IMR-90 (cell line): ENCODE data around the gene PLCB4. TPM values are rescaled to one million over a fixed set of nuclear protein-coding genes. Genes with fewer than 3 reads are reported as not detected.

Experiments
- ATAC-seq: fragments of 200-7000 bp; cut with Tn5 transposase; 2 replicates; pipeline ENCODE4 v1.9.1; 2020; ENCODE audit warnings: low read depth, mild to moderate bottlenecking, moderate library complexity
- BruUV-seq: library from RNA; stranded (reverse); fragments of 400-500 nt; replicated peaks from 2 replicates; lab custom pipeline; 2021; lab: Mats Ljungman, UMichigan
- CTCF ChIA-PET: fragments of 300-600 bp; formaldehyde crosslinking; extraction: SDS; loops from one replicate; lab custom pipeline; 2021; ENCODE audit warnings: antibody characterized with exemption; lab: Yijun Ruan, JAX
- POLR2A ChIA-PET: fragments of 300-600 bp; sonication (Branson Sonifier 250); formaldehyde crosslinking; loops from one replicate; lab custom pipeline; 2022; ENCODE audit warnings: antibody characterized with exemption; ENCODE audit not compliant: unreplicated experiment; lab: Charles Lee
- DNase-seq: peaks from one replicate; pipeline ENCODE4 v3.0.0; 2013
- H2AFZ ChIP-seq: replicated peaks from 2 replicates; pipeline ENCODE3; 2013; ENCODE audit warnings: low read length, mild to moderate bottlenecking; ENCODE audit not compliant: poor library complexity
- H2AK5ac ChIP-seq: 2 replicates; pipeline ENCODE4 v1.6.1; 2013; ENCODE audit warnings: low read depth, low read length, inconsistent platforms
- H2AK9ac ChIP-seq: replicated peaks from 2 replicates; pipeline ENCODE3; 2013; ENCODE audit warnings: mild to moderate bottlenecking, low read depth, low read length, moderate library complexity; ENCODE audit not compliant: poor library complexity
- H2BK120ac ChIP-seq: 2 replicates; pipeline ENCODE4 v1.6.1; 2013; ENCODE audit warnings: low read depth, low read length, inconsistent platforms
- H2BK15ac ChIP-seq: 3 replicates; pipeline ENCODE4 v1.6.1; 2013; ENCODE audit warnings: low read depth, low read length, inconsistent platforms
- H2BK20ac ChIP-seq: 2 replicates; pipeline ENCODE4 v1.6.1; 2013; ENCODE audit warnings: low read depth, mild to moderate bottlenecking, inconsistent platforms, low read length, moderate library complexity
- H2BK5ac ChIP-seq: 2 replicates; pipeline ENCODE4 v1.6.1; 2013; ENCODE audit warnings: mild to moderate bottlenecking, low read depth, low read length, inconsistent platforms; ENCODE audit not compliant: poor library complexity, severe bottlenecking
- H3K14ac ChIP-seq: replicated peaks from 2 replicates; pipeline ENCODE4 v1.6.1; 2013; ENCODE audit warnings: low read depth, low read length, inconsistent platforms
- H3K18ac ChIP-seq: 2 replicates; pipeline ENCODE4 v1.6.1; 2013; ENCODE audit warnings: low read depth, low read length, control low read depth
- H3K23ac ChIP-seq: 2 replicates; pipeline ENCODE4 v1.6.1; 2013; ENCODE audit warnings: low read depth, low read length, inconsistent platforms
- H3K27ac ChIP-seq: 2 replicates; pipeline ENCODE4 v1.5.1; 2013; ENCODE audit warnings: mild to moderate bottlenecking, control low read depth, low read length; ENCODE audit not compliant: insufficient read depth
- H3K27me3 ChIP-seq: 2 replicates; pipeline ENCODE4 v1.6.1; 2013; ENCODE audit warnings: low read length; ENCODE audit not compliant: control insufficient read depth, insufficient read depth
- H3K36me3 ChIP-seq: 2 replicates; pipeline ENCODE4 v1.6.1; 2013; ENCODE audit warnings: low read length, mixed read lengths; ENCODE audit not compliant: control insufficient read depth, insufficient read depth
- H3K4ac ChIP-seq: 2 replicates; pipeline ENCODE4 v1.6.1; 2013; ENCODE audit warnings: low read depth, low read length, inconsistent platforms
- H3K4me1 ChIP-seq: 2 replicates; pipeline ENCODE4 v1.6.1; 2013; ENCODE audit warnings: low read length, mixed read lengths; ENCODE audit not compliant: control insufficient read depth, insufficient read depth
- H3K4me2 ChIP-seq: 2 replicates; pipeline ENCODE4 v1.6.1; 2013; ENCODE audit warnings: low read depth, mild to moderate bottlenecking, control low read depth, low read length, moderate library complexity
- H3K4me3 ChIP-seq: 2 replicates; pipeline ENCODE4 v1.5.1; 2013; ENCODE audit warnings: low read depth, mild to moderate bottlenecking, control low read depth, low read length, moderate library complexity; ENCODE audit not compliant: insufficient read depth
- H3K56ac ChIP-seq: 2 replicates; pipeline ENCODE4 v1.6.1; 2013; ENCODE audit warnings: low read length, inconsistent platforms; ENCODE audit not compliant: insufficient read depth; ENCODE audit errors: extremely low read depth
- H3K79me1 ChIP-seq, 2 experiments: 2 replicates each; pipeline ENCODE4 v1.6.1; 2013; ENCODE audit warnings: low read length in 2 of 2, inconsistent platforms in 1 of 2, low read depth in 1 of 2
- H3K9ac ChIP-seq: 2 replicates; pipeline ENCODE4 v1.6.1; 2013; ENCODE audit warnings: low read depth, low read length, control low read depth
- H3K9me1 ChIP-seq: 2 replicates; pipeline ENCODE4 v1.6.1; 2013; ENCODE audit warnings: low read length, inconsistent platforms; ENCODE audit not compliant: insufficient read depth
- H3K9me3 ChIP-seq: 2 replicates; pipeline ENCODE4 v1.6.1; 2013; ENCODE audit warnings: low read length; ENCODE audit not compliant: control insufficient read depth, insufficient read depth
- H4K20me1 ChIP-seq: 2 replicates; pipeline ENCODE4 v1.6.1; 2013; ENCODE audit warnings: low read length, inconsistent platforms; ENCODE audit not compliant: insufficient read depth
- H4K5ac ChIP-seq: 2 replicates; pipeline ENCODE4 v1.6.1; 2013; ENCODE audit warnings: mild to moderate bottlenecking, low read depth, low read length, control low read depth
- H4K8ac ChIP-seq, 2 experiments: 2 replicates each; pipeline ENCODE4 v1.6.1; 2013; ENCODE audit warnings: low read depth in 2 of 2, low read length in 2 of 2, control low read depth in 1 of 2, inconsistent platforms in 1 of 2
- H4K91ac ChIP-seq: 2 replicates; pipeline ENCODE4 v1.6.1; 2013; ENCODE audit warnings: low read depth, low read length, inconsistent platforms; ENCODE audit not compliant: insufficient read depth
- BHLHE40 ChIP-seq: fragments of 150-350 bp; IDR thresholded peaks from 2 replicates; pipeline ENCODE4 v1.6.1; 2016; ENCODE audit warnings: mild to moderate bottlenecking, low read depth, low read length
- POLR2A ChIP-seq: IDR thresholded peaks from 2 replicates; pipeline ENCODE4 v1.6.1; 2012; ENCODE audit warnings: mild to moderate bottlenecking, low read depth, low read length
- WGBS, 2 experiments: methylation state at CpG; one replicate each; pipeline versions ENCODE4 v1.1.5 to v1.1.7; 2013; ENCODE audit warnings: missing lambda C conversion rate in 2 of 2; ENCODE audit not compliant: insufficient read length in 1 of 2; ENCODE audit errors: extremely low coverage in 2 of 2; 5-methylcytosine and 5-hydroxymethylcytosine counted together
- dilution Hi-C: fragments of 300-500 bp; cut with HindIII; formaldehyde crosslinking; loops from one replicate; pipeline ENCODE4 v1.14.3; 2018; ENCODE audit warnings: low sequenced_read_pairs; ENCODE audit not compliant: unreplicated experiment
- in situ Hi-C: fragments of 300-500 bp; cut with MboI; formaldehyde crosslinking; loops from 3 replicates; pipeline ENCODE4 v1.14.3; 2019; ENCODE audit warnings: low sequenced_read_pairs, inconsistent platforms, mixed read lengths
- intact Hi-C: fragments of 100-400 bp; cut with micrococcal nuclease; formaldehyde crosslinking; loops from 2 replicates; pipeline ENCODE4 v1.10.0; 2022
- polyA plus RNA-seq, 3 experiments: library from polyadenylated mRNA; depleted of rRNA; stranded (reverse); fragments of >200 nt; gene quantifications; 2 replicates each; pipeline ENCODE4 v1.2.3, GENCODE V29; 2012; ENCODE audit warnings: low replicate concordance in 1 of 3
- total RNA-seq: library from RNA; depleted of rRNA; stranded (reverse); fragments of >200 nt; gene quantifications from 2 replicates; pipeline ENCODE4 v1.2.3, GENCODE V29; 2012
- TF ChIP-seq, protein P1 (sequence below): fragments of 150-350 bp; IDR thresholded peaks from 2 replicates; pipeline ENCODE4 v1.6.1; 2016; ENCODE audit warnings: low read depth, mild to moderate bottlenecking, low read length, moderate library complexity, borderline replicate concordance

The PLCB4 gene
- total and polyA plus RNA-seq, 2 of the 4 experiments (the other 2 are of a cell fraction), result 12.5 to 24.0 TPM

DNA sequence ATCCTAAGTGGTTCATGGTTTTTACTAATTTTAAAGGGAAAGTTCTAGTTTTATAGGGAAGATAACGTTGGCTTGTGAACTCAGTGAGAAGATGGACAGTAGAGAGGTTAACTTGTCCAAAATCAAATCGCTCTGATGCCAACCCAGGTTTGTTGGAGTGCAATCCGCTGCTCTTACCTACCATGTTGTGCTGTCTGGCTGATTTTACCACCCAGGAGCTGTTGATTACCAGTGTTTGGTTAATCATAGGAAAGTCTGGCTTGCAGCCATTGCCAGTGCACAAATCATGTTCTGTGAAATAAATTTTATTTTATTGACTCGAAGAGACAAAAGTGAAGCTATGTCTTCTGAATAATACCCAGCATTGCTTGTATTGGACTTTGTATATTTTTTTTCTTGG, 92.4 kb downstream of the PLCB4 start:
- Histone ChIP-seq H4K91ac (no peak overlapping the region), H4K8ac (no peak overlapping the region), H3K9ac (no peak overlapping the region), H3K27ac (no peak overlapping the region), H2AK5ac (no peak overlapping the region), H2AK9ac (no peak overlapping the region), H4K20me1 (peaks cover 20% of the 10 kb centered on the region; the same call in 1 of the 2 replicates), H2BK15ac (no peak overlapping the region), H2BK120ac (no peak overlapping the region), H3K14ac (0 out of 2 replicates have a peak overlapping the region, but pooled peaks have one; percentile 44), H3K9me1 (peaks cover 7% of the 10 kb centered on the region), H3K18ac (no peak overlapping the region), H3K4ac (no peak overlapping the region), H3K4me3 (no peak overlapping the region), H2AFZ (no peak overlapping the region), H2BK5ac (no peak overlapping the region), H3K4me2 (no peak overlapping the region), H3K36me3 (no peaks in the 10 kb centered on the region; the same call in 1 of the 2 replicates), H3K23ac (no peak overlapping the region), H3K56ac (no peak overlapping the region), H3K4me1 (peaks cover 4% of the 10 kb centered on the region), H4K5ac (no peak overlapping the region), H3K9me3 (no peaks in the 10 kb centered on the region), H3K79me1 (peaks cover 15 to 56% of the 10 kb centered on the region in 2 experiments), H2BK20ac (no peak overlapping the region), H3K27me3 (no peaks in the 10 kb centered on the region)
- dilution Hi-C loops (no loop called here), in situ Hi-C loops (no loop called here), intact Hi-C loops (loop anchor here (10.0 kb wide), 1 partner anchor 367 kb away; no protein-coding TSS in a partner anchor)
- TF ChIP-seq, protein P1, sequence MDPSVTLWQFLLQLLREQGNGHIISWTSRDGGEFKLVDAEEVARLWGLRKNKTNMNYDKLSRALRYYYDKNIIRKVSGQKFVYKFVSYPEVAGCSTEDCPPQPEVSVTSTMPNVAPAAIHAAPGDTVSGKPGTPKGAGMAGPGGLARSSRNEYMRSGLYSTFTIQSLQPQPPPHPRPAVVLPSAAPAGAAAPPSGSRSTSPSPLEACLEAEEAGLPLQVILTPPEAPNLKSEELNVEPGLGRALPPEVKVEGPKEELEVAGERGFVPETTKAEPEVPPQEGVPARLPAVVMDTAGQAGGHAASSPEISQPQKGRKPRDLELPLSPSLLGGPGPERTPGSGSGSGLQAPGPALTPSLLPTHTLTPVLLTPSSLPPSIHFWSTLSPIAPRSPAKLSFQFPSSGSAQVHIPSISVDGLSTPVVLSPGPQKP, result no peak
- TF ChIP-seq BHLHE40 (no peak), POLR2A (no peak)
- ATAC-seq, result no peak
- WGBS, 2 experiments, result 100% methylated on average over 1 of the region's 4 CpGs; no CpG with 5 or more reads in 1 of the 2 experiments
- ChIA-PET CTCF (interaction anchor here (0.7 to 1.2 kb wide), 2 partner anchors 24 to 356 kb away, joined by 4 read pairs; no protein-coding TSS in a partner anchor), POLR2A (no interaction called here)
- no peak for DNase-seq
- no TSS peak for BruUV-seq
